ENCODE measurements around the gene SGSM1. TPM values are rescaled to one million over a fixed set of nuclear protein-coding genes. Genes with fewer than 3 reads are reported as not detected.

SGSM1 gene
- total RNA-seq, 1 donor from 2014 or later, result 0.18 TPM

GRCh38 chr22:24975813-24976341, 169.9 kb downstream of the SGSM1 start:
- intact Hi-C loops (cut with micrococcal nuclease), result no loop called here

GRCh38 chr22:24976442-24977218, 170.6 kb downstream of the SGSM1 start:
- intact Hi-C loops (cut with micrococcal nuclease), result no loop called here

Other genes starting within 250 kb of the SGSM1 start
- gene LRRC75B, start 213.1 kb upstream of the SGSM1 start, total RNA-seq, result 1.7 and 2.2 TPM in 2 replicates
- 47.1 and 47.3 TPM in 2 replicates for gene GGT1, start 203.0 kb upstream of the SGSM1 start, total RNA-seq
- not detected in 2 replicates for gene PIWIL3, start 31.5 kb upstream of the SGSM1 start, total RNA-seq
- not detected in 2 replicates for gene LHFPL7, start 140.5 kb downstream of the SGSM1 start, total RNA-seq
- 11.0 and 11.3 TPM in 2 replicates for gene KIAA1671, start 146.5 kb downstream of the SGSM1 start, total RNA-seq